RWPE2 (cell line): Measurements from ENCODE around the gene IL1RN.

Experiments
- ATAC-seq: fragments of 200-7000 bp; cut with Tn5 transposase; 3 replicates; pipeline ENCODE4 v1.9.1; 2021; ENCODE audit warnings: low read depth
- DNase-seq: peaks from one replicate; pipeline ENCODE4 v3.0.0-alpha.2; 2020; ENCODE audit warnings: low spot score
- H3K27ac ChIP-seq: fragments of 450-650 bp; 2 replicates; pipeline ENCODE4 v1.5.1; 2017; ENCODE audit warnings: mild to moderate bottlenecking; ENCODE audit not compliant: poor library complexity, severe bottlenecking
- H3K27me3 ChIP-seq: fragments of 250-450 bp; sonication (Bioruptor Pico); 2 replicates; pipeline ENCODE4 v1.5.1; 2021; ENCODE audit warnings: mild to moderate bottlenecking, moderate library complexity; ENCODE audit not compliant: insufficient read depth, poor library complexity, severe bottlenecking
- H3K36me3 ChIP-seq: fragments of 250-450 bp; sonication (Bioruptor Pico); 2 replicates; pipeline ENCODE4 v1.5.1; 2020; ENCODE audit warnings: low read depth, mild to moderate bottlenecking, moderate library complexity
- H3K4me1 ChIP-seq: fragments of 250-450 bp; sonication (Bioruptor Pico); 2 replicates; pipeline ENCODE4 v1.5.1; 2021; ENCODE audit warnings: mild to moderate bottlenecking, moderate library complexity; ENCODE audit not compliant: insufficient read depth, poor library complexity, severe bottlenecking
- H3K4me3 ChIP-seq: fragments of 250-450 bp; sonication (Bioruptor Pico); 2 replicates; pipeline ENCODE4 v1.5.1; 2021; ENCODE audit warnings: mild to moderate bottlenecking, moderate library complexity; ENCODE audit not compliant: severe bottlenecking
- H3K9me3 ChIP-seq: fragments of 250-450 bp; sonication (Bioruptor Pico); 2 replicates; pipeline ENCODE4 v1.5.1; 2021; ENCODE audit warnings: mild to moderate bottlenecking, moderate library complexity; ENCODE audit not compliant: severe bottlenecking
- TF ChIP-seq, protein P1 (sequence below): fragments of 450-650 bp; IDR thresholded peaks from one replicate; pipeline ENCODE4 v1.5.1; 2017; ENCODE audit warnings: mild to moderate bottlenecking, moderate library complexity; ENCODE audit not compliant: poor library complexity, severe bottlenecking

Gene IL1RN

GRCh38 chr2:113160248-113160647, 32.9 kb downstream of the IL1RN start:
- Histone ChIP-seq H3K4me1 (peaks cover 30% of the 10 kb centered on the region), H3K36me3 (no peaks in the 10 kb centered on the region), H3K4me3 (no peak overlapping the region), H3K9me3 (no peaks in the 10 kb centered on the region), H3K27me3 (no peaks in the 10 kb centered on the region), H3K27ac (no peak overlapping the region)
- ATAC-seq, result no peak
- DNase-seq, result no peak
- TF ChIP-seq, protein P1, sequence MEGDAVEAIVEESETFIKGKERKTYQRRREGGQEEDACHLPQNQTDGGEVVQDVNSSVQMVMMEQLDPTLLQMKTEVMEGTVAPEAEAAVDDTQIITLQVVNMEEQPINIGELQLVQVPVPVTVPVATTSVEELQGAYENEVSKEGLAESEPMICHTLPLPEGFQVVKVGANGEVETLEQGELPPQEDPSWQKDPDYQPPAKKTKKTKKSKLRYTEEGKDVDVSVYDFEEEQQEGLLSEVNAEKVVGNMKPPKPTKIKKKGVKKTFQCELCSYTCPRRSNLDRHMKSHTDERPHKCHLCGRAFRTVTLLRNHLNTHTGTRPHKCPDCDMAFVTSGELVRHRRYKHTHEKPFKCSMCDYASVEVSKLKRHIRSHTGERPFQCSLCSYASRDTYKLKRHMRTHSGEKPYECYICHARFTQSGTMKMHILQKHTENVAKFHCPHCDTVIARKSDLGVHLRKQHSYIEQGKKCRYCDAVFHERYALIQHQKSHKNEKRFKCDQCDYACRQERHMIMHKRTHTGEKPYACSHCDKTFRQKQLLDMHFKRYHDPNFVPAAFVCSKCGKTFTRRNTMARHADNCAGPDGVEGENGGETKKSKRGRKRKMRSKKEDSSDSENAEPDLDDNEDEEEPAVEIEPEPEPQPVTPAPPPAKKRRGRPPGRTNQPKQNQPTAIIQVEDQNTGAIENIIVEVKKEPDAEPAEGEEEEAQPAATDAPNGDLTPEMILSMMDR, result no peak

- H3K4me1 ChIP-seq, result peaks cover 30% of the 10 kb centered on the region
- no peaks in the 10 kb centered on the region for H3K36me3 ChIP-seq
- H3K9me3 ChIP-seq, result no peaks in the 10 kb centered on the region
- H3K27me3 ChIP-seq, result no peaks in the 10 kb centered on the region
- TF ChIP-seq, protein P1, result no peak
- no peak overlapping the region for H3K27ac ChIP-seq
- H3K4me3 ChIP-seq, result no peak overlapping the region
- no peak for DNase-seq
- ATAC-seq, result no peak
These were observed 33.6 kb downstream of the IL1RN start for GRCh38 chr2:113160962-113161361.

DNA sequence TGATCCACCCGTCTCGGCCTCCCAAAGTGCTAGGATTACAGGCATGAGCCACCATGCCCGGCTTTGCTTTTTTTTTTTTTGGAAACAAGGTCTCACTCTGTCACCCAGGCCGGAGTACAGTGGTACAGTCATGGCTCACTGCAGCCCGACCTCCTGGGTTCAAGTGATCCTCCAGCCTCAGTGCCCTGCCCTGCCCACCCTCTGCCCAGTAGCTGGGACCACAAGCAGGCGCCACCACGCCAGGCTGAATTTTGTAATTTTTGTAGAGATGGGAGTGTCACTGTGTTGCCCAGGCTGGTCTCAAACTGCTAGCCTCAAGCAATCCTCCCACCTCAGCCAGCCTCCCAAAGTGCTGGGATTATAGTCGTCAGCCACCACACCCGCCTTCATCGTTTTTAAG, 34.8 kb downstream of the IL1RN start:
- Histone ChIP-seq H3K4me3 (no peak overlapping the region), H3K27me3 (no peaks in the 10 kb centered on the region), H3K9me3 (no peaks in the 10 kb centered on the region), H3K4me1 (peaks cover 24% of the 10 kb centered on the region), H3K36me3 (no peaks in the 10 kb centered on the region), H3K27ac (no peak overlapping the region)
- ATAC-seq (no peak), DNase-seq (no peak)
- TF ChIP-seq, protein P1, result no peak

GRCh38 chr2:113162869-113163268, 35.5 kb downstream of the IL1RN start:
- Histone ChIP-seq H3K36me3 (no peaks in the 10 kb centered on the region), H3K4me1 (peaks cover 24% of the 10 kb centered on the region), H3K27ac (no peak overlapping the region), H3K27me3 (no peaks in the 10 kb centered on the region), H3K9me3 (no peaks in the 10 kb centered on the region), H3K4me3 (no peak overlapping the region)
- DNase-seq, result no peak
- ATAC-seq, result no peak
- TF ChIP-seq, protein P1, result no peak

DNA sequence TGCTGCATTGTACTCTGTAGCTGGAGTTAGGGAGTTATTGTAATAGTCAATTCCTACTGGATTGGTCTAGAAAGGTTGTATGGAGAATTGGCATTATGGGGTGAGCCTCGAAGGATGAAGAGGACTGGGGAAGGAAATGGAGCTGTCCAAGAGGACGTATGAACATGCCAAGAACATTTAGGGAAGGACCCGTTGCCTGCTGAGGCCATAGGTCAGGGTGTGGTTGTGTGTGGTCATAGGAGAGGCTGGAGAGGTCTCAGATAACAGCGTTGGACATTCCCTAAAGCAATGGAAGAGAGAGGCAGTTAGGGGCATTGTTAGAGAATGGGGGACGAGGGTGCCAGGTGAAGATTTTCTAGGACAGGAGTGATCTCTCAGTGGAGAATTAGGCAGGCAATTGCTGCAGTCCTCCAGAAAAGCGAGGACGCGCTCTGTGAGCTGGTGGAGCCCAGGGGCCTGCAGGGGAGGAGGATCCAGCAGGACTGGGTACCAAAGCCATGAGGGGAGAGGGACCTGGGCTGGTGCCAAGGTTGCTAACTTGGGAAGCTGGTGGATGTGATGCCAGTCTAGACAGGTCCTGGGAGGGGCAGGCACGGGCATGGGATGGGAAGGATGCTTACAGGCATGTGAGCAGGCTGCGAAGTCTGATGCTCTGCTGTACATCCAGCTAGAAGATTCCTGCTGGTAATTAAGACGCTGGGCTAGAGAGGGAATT, 37.0 kb downstream of the IL1RN start:
- no peaks in the 10 kb centered on the region for H3K36me3 ChIP-seq
- no peaks in the 10 kb centered on the region for H3K27me3 ChIP-seq
- ATAC-seq (peak; percentile 79), DNase-seq (no peak)
- H3K4me1 ChIP-seq, result peaks cover 9% of the 10 kb centered on the region
- TF ChIP-seq, protein P1, result no peak
- no peaks in the 10 kb centered on the region for H3K9me3 ChIP-seq
- no peak overlapping the region for H3K4me3 ChIP-seq
- no peak overlapping the region for H3K27ac ChIP-seq
